Suprapubic skin (tissue), 4 donors: ENCODE measurements around the gene SPARCL1. TPM values are rescaled to one million over a fixed set of nuclear protein-coding genes. Genes with fewer than 3 reads are reported as not detected.
A peak's percentile ranks its signal among the peaks of the same experiment; 100 is the strongest.
"Not testable (repeated sequence)": the region's sequence is repeated elsewhere in the genome, so short reads cannot be mapped to it uniquely, and the experiment has no call there.

Experiments used
- DNase-seq, 2 donors: peaks; one replicate each; pipeline ENCODE4 v3.0.0-alpha.2; 2019; ENCODE audit warnings: low spot score in 2 of 2
- H3K27ac ChIP-seq: fragments of 200-600 bp; sonication (generic); one replicate; pipeline ENCODE4 v1.5.1; 2019
- H3K27me3 ChIP-seq: fragments of 200-600 bp; sonication (generic); one replicate; pipeline ENCODE4 v1.5.1; 2019
- H3K36me3 ChIP-seq: fragments of 200-600 bp; sonication (generic); one replicate; pipeline ENCODE4 v1.5.1; 2019
- H3K4me1 ChIP-seq: fragments of 200-600 bp; sonication (generic); one replicate; pipeline ENCODE4 v1.5.1; 2019
- H3K4me3 ChIP-seq: fragments of 200-600 bp; sonication (generic); one replicate; pipeline ENCODE4 v1.5.1; 2019; ENCODE audit warnings: mild to moderate bottlenecking
- H3K9me3 ChIP-seq: fragments of 200-600 bp; sonication (generic); one replicate; pipeline ENCODE4 v1.5.1; 2019
- CTCF ChIP-seq, 2 donors: fragments of 200-600 bp in 1 of 2; fragments of 450-650 bp in 1 of 2; sonication (generic) in 1 of 2; IDR thresholded peaks; one replicate each; pipeline ENCODE4 v1.5.1; 2016 to 2019; ENCODE audit warnings: antibody characterized with exemption in 2 of 2, mild to moderate bottlenecking in 1 of 2, moderate library complexity in 1 of 2
- EP300 ChIP-seq: sonication (generic); formaldehyde crosslinking; IDR thresholded peaks from one replicate; pipeline ENCODE4 v1.6.1; 2017; ENCODE audit warnings: antibody characterized with exemption
- POLR2A ChIP-seq, 2 donors: fragments of 450-650 bp; IDR thresholded peaks; one replicate each; pipeline ENCODE4 v1.6.1; 2017; ENCODE audit warnings: antibody characterized with exemption in 2 of 2, mild to moderate bottlenecking in 2 of 2, moderate library complexity in 2 of 2
- POLR2AphosphoS5 ChIP-seq, 3 donors: sonication (generic); formaldehyde crosslinking; IDR thresholded peaks; one replicate each; pipeline ENCODE4 v1.6.1; 2017; ENCODE audit warnings: antibody characterized with exemption in 3 of 3
- WGBS: methylation state at CpG from one replicate; pipeline ENCODE4 v1.1.5; 2018; 5-methylcytosine and 5-hydroxymethylcytosine counted together
- total RNA-seq, 4 donors: library from RNA; depleted of rRNA; stranded (reverse); fragments of >200 nt; gene quantifications; one replicate each; pipeline ENCODE4 v1.1.0, GENCODE V29; 2016

The SPARCL1 gene
- total RNA-seq, 4 donors from 2014 or later = 62.3 to 124 (median 84.0) TPM

DNA sequence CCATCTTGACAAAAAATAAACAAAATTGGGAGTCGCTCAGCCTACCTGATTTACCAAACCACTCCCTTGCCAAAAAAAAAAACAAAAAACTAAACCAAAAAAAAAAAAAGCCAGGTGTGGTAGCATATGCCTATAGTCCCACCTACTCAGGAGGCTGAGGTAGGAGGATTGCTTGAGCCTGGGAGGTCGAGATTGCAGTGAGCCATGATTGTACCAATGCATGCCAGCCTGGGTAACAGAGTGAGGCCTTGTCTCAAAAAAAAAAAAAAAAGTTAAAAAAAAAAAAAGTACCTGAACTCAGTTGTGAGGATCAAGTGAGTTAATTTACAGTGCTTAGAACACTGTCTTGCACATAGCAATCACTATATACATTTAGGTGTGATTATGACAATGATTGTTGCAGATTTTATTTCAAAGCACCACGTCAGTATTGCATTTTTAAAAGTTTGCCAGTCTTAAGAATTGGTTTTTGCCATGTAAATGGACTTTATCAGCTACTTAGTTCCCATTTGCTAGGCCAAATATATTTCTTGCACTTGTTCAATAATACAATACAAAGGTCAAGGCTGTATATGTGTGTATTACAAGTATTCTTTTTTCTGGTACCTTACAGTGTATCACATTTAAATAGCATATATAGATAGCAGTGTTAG, 102.2 kb downstream of the SPARCL1 start:
- DNase-seq = no peak
- Histone ChIP-seq H3K27me3 (no peaks in the 10 kb centered on the region), H3K36me3 (no peaks in the 10 kb centered on the region), H3K4me1 (peaks cover 20% of the 10 kb centered on the region), H3K27ac (no peak overlapping the region), H3K9me3 (no peaks in the 10 kb centered on the region), H3K4me3 (no peak overlapping the region)
- TF ChIP-seq POLR2AphosphoS5 (IDR thresholded peaks at IDR 0.05) (no peak), CTCF (IDR thresholded peaks at IDR 0.05) (no peak), EP300 (no peak), POLR2A (IDR thresholded peaks at IDR 0.05) (no peak)
- 90% methylated on average over 3 of the region's 3 CpGs for WGBS

- Histone ChIP-seq H3K36me3 (no peaks in the 10 kb centered on the region), H3K4me3 (no peak overlapping the region), H3K27ac (no peak overlapping the region), H3K27me3 (no peaks in the 10 kb centered on the region), H3K4me1 (peaks cover 28% of the 10 kb centered on the region), H3K9me3 (no peaks in the 10 kb centered on the region)
- TF ChIP-seq CTCF (IDR thresholded peaks at IDR 0.05) = no peak
- no peak for TF ChIP-seq POLR2AphosphoS5 (IDR thresholded peaks at IDR 0.05)
- TF ChIP-seq POLR2A (IDR thresholded peaks at IDR 0.05) = no peak
- TF ChIP-seq EP300 = no peak
- no peak for DNase-seq
- 92% methylated on average over 2 of the region's 2 CpGs for WGBS
Measured at GRCh38 chr4:87425711-87426110, 103.5 kb downstream of the SPARCL1 start.

- not testable (repeated sequence) for DNase-seq
Measured at GRCh38 chr4:87424099-87424543, 105.1 kb downstream of the SPARCL1 start.

More at GRCh38 chr4:87424099-87424543, 105.1 kb downstream of the SPARCL1 start:
- H3K27me3 ChIP-seq, H3K36me3 ChIP-seq, H3K27ac ChIP-seq, H3K9me3 ChIP-seq: not testable (repeated sequence)
- Histone ChIP-seq H3K4me1 (peaks cover 28% of the 10 kb centered on the region), H3K4me3 (peak overlapping the region; percentile 67)
- WGBS = 90% methylated on average over 22 of the region's 22 CpGs

Other genes with a start within 250 kb of the SPARCL1 start
- 100 to 1,000 TPM in 1 of 4 donors, 10 to 100 TPM in 1, 1 to 10 TPM in 1, under 1 TPM in 1; 0.49 to 143 (median 7.6) TPM for gene HSD17B13, start 206.5 kb downstream of the SPARCL1 start, total RNA-seq
- 10 to 100 TPM; 11.3 to 34.4 (median 21.4) TPM for gene HSD17B11, start 138.2 kb downstream of the SPARCL1 start, total RNA-seq
- 10 to 100 TPM; 11.9 to 31.5 (median 15.6) TPM for gene NUDT9, start 106.8 kb downstream of the SPARCL1 start, total RNA-seq
- not detected for gene DSPP, start 79.2 kb upstream of the SPARCL1 start, total RNA-seq
- not detected for gene DMP1, start 120.9 kb upstream of the SPARCL1 start, total RNA-seq